NOMO-1 treated with dmso at 0.1 percent for 144 hours (cell line): Measurements from ENCODE around the gene PDE7B.
A peak's percentile ranks its signal among the peaks of the same experiment; 100 is the strongest.
"Not testable (repeated sequence)": the region's sequence is repeated elsewhere in the genome, so short reads cannot be mapped to it uniquely, and the experiment has no call there.

Experiments
- DNase-seq: peaks from one replicate; lab custom pipeline; 2025; ENCODE audit not compliant: unreplicated experiment; lab: John Stamatoyannopoulos, UW

PDE7B gene

DNA sequence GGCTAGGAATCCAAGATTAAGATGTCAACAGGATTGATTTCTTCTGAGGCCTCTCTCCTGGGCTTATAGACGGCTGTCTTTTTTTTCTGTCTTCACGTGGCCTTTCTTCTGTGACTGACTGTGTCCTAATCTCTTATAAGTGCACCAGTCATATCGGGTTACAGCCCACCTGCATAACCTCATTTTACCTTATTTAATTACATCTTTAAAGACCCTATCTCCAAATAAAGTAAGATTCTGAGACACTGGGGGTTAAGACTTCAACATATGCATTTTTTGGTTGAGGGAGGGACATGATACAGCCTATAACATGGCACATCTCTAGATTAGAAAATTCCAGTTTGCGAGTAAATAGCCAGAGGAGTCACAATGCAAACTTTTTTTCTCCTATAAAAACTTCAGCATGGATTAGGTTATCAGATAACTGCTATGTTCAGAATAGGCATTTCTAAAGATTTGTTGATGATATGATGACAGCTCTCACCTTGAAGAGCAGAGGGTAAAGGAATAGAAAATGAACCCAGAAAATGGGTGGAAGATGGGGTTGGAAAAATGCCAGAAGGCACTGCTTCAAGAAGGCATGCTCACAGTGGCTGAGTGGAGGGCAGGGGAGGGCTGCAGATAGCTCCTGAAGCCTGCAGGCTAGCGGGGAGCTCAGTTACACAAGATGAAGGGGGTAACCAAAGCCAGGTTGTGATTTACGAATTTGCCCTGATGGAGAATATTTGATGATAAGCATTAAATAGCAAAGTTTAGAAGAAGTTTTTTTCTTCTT, 8.7 kb upstream of the PDE7B start:
- DNase-seq = no peak

DNA sequence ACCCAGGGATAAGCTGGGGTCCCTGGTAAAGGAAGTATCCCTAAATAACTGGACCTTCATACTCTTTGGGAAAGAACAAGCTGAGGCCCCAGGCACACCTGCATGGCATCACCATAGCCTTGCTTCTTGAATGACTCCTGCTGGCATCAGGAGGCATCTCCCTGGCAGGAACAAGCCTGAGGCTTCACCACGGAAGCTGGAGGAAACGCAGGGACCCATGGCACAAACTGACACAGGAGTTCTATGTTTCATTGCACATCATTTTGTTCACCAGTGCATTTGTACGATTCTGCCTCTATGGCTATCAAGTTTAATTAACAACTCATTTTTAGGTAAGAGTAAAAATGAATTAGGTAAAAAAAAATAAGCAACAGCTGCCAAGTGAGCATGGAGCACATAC, 619 bp upstream of the PDE7B start:
- DNase-seq = no peak

DNA sequence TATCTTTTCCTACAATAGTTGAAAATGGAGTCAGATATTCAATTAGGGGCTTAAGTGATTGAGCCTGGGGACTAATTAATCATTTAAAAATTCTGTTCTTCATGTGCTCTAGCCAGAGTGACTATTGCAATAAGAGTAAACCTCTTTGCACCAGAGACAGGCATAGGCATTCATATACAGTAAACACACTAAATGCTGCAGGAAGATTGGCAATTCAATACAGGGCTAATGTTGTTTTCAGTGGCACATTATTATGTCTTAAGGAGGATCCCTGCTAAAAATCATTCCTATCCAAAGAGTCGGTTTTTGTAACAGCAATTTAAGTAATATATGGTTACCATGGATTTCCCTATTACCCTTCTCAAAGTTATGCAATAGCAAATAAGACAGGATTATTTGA, 1.2 kb downstream of the PDE7B start:
- DNase-seq = no peak

DNA sequence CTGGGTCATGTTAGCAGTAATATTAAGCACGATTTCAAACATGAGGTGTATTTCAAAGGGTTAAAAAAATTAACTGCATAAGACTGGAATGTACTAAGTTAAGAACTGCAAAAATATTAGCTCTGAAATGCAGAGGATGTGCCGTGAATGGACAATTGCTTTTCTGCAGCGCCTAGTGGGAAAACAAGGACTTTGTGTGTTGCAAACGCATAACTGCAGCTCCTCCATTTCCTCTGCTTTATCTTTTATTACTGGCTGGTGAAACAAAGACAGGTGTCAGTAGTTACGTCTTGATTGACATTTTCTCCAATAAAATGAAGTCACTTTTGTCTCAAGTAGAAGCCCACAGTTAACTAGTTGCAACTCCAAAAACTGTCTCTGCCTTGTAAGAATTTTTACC, 1.7 kb downstream of the PDE7B start:
- DNase-seq = no peak

DNA sequence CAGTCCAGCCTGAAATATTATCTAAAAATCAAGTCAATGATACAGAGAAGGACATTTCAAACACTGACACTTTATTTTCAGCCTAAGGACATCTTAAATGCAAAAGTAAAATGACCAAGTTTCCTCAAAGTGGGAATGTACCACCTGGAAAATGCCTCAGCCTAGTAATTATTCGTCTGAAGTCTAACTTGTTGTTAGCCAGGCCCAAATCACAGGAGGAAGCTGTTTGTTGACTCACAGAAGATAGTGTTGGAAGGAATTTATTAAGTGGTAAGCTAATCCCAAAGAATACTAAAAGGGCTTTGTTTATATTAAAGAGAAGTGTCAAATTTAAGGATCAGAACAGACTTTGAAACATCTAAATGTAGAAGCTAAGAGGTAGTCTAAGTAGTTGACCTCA, 2.5 kb downstream of the PDE7B start:
- DNase-seq = no peak

DNA sequence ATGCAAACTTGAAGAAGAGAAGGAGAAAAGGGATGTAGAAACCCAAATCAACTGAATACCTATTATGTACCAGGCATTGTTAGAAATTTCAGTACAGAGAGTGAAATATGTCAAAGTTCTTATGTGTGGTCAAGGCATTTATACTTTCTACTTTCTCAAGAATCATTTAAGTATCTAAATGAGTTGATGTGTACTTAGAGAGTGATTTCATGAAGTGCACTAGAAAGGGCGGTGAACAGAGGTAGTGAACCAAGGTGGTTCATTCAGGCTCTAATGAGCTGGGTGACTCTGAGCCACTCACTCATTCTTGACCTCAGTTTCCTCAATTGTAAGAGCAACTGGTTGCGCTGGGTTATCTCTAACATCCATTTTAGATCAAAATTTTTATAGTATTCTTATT, 3.3 kb downstream of the PDE7B start:
- no peak for DNase-seq

DNA sequence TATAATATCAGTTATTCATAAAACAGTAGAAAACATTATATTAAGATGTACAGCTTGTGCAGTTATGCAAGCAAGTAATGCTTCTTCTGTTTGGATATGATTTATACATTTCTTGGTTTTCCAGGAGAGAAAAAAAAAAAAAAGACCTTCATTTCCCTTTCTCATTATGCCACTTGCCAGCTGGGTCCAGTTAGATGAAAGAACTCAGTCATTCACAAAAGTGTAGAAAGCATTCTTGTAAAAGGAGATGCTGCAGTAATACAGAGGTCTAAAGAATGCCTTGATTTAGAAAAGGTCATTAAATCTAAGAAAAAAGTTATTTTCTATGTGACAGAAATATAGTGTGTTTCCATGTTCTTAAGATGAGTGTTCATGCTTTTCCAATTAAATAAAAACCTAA, 7.4 kb downstream of the PDE7B start:
- DNase-seq = no peak

DNA sequence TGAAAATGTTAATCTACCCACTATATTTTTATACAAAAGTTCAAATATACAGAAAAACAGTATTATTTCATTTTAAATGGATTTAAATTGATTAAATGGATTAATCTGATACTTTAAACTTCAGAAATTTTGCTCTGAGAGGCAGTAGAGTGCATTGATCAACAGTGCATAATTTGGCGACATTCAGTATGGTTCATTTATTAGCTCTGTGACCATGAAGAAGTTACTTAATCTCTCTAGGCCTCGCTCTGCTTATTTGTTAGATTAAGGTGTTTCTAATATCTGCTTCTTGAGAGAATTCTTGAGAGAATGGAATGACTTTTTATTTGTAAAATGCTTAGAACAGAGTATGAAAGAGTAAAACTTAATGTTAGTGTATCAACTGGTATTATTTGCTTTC, 8.9 kb downstream of the PDE7B start:
- no peak for DNase-seq

DNA sequence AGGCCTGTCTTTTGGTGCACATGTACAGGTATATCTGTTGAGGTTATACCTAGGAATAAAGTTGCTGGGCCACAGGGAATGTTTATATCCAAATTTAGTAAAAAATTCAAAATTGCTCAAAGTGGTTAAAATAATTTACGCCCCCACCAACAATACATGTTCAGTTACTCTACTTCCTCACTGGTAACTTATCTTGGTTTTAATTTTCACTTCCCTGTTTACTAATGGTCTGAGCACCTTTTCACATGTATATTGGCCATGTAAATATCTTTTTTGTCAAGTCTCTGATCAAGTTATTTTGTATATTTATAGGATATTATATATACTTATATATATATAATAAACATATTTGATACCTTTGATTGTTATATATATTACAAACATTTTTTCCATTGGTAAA, 9.7 kb downstream of the PDE7B start:
- peak; percentile 33 for DNase-seq

DNA sequence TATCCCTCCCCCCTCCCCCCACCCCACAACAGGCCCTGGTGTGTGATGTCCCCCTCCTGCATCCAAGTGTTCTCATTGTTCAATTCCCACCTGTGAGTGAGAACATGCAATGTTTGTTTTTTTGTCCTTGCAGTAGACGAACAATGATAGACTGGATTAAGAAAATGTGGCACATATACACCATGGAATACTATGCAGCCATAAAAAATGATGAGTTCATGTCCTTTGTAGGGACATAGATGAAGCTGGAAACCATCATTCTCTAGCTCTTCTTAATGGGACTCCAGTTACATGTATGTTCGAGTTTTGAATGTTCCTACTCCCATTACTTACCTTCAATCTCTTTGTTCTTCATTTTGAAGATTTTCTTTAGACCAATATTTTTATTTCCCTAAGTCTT, 13.4 kb downstream of the PDE7B start:
- not testable (repeated sequence) for DNase-seq

DNA sequence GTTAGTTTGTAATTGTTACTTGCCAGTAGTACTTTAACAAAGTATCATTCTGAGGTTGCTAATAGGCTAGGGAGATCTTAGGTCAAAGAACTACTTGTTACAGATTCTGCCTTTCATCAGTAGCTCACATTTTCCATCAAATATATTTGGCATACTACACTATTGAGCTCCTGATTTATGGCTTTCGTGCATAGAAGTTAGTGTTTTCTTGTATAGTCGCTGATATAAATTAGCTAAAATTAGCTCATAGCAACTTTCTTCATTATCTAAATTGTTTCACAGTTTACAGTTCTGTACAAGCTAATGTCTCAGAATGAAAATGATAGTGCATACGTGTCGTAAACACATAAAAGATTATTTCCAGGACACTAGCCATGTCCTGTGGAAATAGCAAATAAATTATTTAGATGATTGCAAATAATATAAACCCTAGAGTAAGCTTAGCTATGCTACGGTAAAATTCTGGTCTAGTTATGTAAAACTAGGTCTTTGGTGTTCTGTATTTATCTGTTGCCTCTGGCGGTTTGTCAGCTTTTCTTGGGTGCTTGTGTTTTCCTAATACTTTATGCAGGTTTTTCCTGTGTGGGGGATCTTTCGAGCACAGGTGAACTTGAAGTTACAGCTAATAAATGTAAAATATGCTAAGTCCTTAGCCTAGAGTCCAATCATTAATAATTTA, 15.1 kb downstream of the PDE7B start:
- no peak for DNase-seq

DNA sequence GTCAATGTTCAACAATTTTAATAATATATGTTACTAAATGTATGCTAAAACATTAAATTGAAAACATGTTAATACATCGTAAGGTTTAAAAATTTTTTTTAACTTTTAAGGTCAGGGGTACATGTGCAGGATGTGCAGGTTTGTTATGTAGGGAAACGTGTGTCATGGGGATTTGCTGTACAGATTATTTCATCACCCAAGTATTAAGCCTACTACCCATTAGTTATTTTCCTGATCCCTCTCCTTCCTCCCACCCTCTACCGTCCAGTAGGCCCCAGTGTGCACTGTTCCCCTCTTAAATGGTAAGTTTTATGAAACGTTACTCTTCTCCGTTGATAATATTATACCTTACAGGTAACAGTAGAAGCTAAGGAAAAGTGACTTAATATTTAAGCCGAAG, 15.8 kb downstream of the PDE7B start:
- no peak for DNase-seq

DNA sequence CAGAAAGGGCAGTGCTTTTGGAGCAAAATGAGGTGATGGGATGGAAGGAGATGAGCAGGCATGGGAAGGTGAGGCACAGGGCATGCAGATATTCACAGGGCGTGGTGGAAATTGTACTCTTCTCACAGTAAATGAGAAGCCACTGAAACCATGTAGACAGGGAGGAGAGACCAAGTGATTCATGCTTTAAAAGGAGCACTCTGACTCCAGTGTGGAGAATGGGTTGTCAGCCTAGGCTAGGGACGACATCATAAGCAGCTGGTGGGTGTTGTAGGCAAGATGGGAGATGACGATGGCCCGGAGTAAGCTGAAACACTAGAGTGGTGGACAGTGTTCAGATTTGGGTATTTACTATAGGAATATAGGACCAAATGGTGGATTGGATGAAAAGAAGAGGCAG, 18.4 kb downstream of the PDE7B start:
- DNase-seq = no peak

DNA sequence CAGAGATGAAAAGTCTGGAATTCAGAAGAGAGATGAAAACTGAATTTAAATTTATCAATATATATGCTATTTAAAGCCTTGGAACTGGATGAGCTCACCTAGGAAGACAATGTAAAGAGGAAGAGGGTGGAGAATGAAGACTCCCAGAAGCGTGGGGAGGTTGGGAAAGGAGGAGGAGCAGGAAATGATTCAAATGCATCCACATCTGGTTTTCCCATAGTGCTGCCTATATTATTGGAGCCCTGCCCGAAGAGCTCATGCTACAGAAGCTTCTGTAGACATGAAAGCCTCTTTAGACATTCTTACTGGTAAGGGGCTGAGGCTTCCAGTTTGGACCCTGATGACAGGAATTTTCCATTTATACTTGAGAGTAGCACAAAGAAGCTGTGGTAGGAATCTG, 19.2 kb downstream of the PDE7B start:
- no peak for DNase-seq

DNA sequence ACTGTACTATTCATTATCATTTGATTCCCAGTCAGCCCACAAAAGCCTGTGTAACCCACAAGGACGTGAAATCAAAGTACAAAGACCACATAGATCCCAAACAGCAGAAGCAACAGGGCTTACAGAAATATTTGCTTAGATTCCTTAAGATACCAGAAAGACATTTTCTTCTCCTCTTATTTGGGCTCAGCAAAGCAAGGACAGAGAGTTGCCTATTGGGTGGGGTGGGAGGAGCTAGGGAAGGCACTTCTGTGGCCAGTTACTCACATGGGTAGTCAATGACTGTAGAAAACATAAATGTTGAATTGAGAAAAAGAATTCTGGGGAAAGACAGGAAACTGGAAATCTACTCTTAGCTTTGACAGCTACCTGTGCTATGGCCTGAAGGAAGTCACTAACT, 19.8 kb downstream of the PDE7B start:
- DNase-seq = no peak

DNA sequence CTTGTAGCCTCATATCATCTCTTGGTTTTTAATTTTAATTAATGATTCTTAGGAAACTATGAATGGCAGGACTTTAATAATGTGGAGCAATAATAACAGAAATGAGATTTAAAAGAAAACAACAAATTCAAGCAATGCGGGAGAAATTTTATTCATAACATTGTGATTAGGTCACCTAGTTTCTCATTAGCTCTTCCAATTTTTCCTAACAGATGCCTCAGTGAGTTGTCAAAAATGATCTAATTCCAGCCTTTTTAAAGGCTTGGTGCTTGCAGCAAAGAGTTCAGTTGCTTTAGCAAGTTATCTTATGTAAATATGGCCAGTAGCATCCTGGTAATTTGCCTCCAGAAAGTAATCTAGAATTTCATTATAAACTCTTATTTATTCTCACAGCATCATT, 20.4 kb downstream of the PDE7B start:
- no peak for DNase-seq

DNA sequence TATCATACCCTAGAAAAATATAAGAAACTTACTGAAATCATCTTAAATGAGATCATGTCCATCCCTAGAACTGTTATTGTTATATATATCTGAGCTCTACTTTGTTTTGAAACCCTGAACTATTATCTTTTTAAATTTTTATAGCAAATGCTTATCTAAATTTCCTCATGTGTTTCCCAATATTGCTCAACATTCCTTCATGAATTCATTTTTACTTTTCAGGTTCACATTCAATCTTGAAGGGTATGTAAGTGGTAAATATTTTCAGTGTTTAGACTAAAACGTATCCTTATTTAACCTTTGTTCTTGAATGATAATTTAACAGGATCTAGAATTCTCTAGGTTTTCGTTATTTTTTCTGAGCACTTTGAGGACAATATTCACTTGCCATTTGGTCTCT, 23.9 kb downstream of the PDE7B start:
- no peak for DNase-seq

DNA sequence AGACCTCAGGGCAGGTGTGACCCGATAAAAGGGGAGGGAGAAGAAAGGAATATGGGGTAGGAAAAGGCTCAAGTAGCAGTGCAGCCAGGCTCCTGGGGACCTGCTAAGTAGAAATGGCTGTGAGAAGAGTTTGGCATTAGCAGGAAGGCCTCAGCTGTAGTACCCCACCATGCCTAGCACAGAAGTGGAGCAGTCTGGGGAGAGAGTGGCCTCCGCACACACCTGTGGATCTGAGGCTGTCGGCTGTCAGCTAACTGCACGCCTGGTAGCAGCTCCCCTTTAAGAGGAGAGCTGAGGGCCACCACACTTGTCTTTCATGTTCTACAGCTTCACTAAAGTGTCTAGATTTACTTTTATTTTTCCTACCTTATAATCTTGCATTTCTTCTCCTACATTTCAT, 24.6 kb downstream of the PDE7B start:
- DNase-seq = no peak

DNA sequence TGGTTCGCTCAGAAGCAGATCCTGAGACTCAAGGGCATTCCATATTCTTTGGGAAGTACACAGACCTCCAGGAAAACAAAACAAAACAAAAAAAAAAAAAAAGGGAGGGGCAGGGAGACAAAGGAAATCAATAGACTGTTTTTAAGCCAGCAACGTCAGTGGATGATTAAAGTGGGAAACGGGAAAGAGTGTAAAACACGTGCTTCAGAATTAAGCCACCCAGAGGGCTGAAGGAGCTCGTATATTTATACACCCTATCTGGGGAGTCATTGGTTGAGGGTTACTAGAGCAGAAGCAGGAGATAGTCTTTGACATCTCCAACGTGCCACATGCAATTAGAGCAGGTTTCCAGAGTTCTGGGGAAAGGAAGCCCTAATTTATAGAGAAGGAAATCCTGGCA, 26.2 kb downstream of the PDE7B start:
- DNase-seq = no peak

DNA sequence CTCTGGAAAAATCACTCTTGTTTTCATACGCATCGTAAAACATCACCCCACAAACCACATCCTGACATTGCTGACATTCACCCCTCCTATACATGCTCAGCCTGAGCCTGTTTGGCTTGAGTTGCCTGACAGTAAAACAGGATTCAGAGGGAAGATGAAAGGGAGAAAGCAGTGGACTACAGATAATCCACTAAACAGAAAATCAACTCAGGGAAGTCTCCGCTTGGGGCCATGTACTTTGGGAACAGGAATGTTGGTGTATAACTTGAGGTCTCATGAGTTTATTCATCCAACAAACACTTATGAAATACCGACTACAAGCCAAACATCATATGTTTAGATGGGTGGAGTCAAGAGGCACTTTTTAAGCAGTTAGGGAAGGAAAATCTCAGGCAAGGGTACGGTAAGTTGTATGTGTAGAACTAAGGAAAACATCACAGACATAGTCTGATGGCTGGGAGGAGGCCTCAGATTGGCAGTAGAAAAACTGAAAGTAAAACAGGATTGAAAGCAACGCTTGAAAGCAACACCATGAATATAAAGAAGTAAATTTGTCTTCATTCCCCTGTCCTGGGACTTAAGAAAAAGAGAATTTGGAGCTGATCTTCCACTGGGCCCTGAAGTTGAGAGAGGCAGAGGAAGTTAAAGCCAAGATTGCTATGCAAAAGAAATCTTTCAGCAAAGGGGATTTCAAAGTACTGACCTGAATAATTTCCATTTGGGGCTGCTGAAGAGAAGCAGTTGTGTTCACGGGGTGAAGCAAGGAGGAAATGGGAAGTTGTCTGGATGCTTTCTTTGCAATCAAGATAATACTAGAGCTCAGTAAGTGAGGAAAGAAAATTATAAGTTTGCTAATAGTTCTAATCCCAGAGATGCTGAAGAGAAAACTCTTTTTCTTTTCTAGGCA, 28.8 kb downstream of the PDE7B start:
- DNase-seq = peak; percentile 7

DNA sequence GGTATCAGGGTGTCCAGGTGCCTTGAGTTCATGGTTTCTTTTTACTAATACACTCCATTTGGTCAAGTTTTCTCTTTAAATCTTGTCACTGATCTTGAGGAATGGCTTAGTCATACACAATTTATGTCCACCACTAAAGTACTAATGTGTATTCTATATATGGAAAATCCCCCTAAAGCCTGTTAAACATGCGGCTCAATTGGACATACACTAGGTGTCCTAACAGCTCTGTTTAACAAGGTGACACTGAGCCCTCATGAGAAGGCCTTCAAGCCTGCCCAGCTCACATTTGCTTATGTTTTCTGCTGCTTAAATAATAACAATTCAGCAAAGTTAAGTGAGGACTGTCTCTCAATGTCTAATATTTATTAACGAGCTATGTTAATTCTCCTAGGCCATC, 31.5 kb downstream of the PDE7B start:
- DNase-seq = no peak

DNA sequence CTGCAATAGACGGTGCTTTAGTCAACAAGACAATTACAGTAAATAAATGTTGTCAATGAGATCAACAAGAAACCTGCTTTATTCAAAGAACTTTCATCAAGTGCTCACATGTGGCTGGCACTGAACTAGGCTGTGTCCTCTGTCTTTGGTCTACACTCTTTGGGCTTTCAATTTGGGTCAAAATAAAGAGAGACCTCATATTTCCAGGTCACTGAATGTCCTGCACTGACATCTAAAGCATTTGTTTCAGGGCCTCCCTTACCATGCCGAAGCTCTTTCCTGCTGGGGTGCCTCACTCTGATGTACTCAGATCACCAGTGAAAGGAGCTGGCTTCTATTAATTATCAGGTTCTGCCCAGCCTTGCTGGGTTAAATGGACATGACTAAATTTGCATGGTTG, 32.0 kb downstream of the PDE7B start:
- DNase-seq = no peak
